Keratinocyte (primary cell): ENCODE data around the gene PTEN.

Source experiments
- EZH2 ChIP-seq: IDR thresholded peaks from one replicate; pipeline ENCODE4 v1.6.1; 2012; ENCODE audit warnings: inconsistent platforms, mild to moderate bottlenecking, low read length, moderate library complexity
- TF ChIP-seq, protein P1 (sequence below), 3 experiments: IDR thresholded peaks in 1 of 3; conservative IDR thresholded peaks in 1 of 3; optimal IDR thresholded peaks in 1 of 3; 2 replicates in 2 of 3; 3 replicates in 1 of 3; pipeline versions ENCODE3 to v1.5.1; 2011; ENCODE audit warnings: low read length in 3 of 3, mild to moderate bottlenecking in 3 of 3, moderate library complexity in 2 of 3, control low read depth in 1 of 3, inconsistent platforms in 1 of 3; ENCODE audit not compliant: insufficient read depth in 2 of 3; ENCODE audit errors: extremely low read depth in 1 of 3

DNA sequence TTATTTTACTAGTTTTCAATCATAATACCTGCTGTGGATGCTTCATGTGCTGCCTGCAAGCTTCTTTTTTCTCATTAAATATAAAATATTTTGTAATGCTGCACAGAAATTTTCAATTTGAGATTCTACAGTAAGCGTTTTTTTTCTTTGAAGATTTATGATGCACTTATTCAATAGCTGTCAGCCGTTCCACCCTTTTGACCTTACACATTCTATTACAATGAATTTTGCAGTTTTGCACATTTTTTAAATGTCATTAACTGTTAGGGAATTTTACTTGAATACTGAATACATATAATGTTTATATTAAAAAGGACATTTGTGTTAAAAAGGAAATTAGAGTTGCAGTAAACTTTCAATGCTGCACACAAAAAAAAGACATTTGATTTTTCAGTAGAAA is 103.0 kb downstream of the PTEN start:
- TF ChIP-seq, protein P1, sequence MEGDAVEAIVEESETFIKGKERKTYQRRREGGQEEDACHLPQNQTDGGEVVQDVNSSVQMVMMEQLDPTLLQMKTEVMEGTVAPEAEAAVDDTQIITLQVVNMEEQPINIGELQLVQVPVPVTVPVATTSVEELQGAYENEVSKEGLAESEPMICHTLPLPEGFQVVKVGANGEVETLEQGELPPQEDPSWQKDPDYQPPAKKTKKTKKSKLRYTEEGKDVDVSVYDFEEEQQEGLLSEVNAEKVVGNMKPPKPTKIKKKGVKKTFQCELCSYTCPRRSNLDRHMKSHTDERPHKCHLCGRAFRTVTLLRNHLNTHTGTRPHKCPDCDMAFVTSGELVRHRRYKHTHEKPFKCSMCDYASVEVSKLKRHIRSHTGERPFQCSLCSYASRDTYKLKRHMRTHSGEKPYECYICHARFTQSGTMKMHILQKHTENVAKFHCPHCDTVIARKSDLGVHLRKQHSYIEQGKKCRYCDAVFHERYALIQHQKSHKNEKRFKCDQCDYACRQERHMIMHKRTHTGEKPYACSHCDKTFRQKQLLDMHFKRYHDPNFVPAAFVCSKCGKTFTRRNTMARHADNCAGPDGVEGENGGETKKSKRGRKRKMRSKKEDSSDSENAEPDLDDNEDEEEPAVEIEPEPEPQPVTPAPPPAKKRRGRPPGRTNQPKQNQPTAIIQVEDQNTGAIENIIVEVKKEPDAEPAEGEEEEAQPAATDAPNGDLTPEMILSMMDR (optimal IDR thresholded peaks at IDR 0.05 in 1 of 3, IDR thresholded peaks at IDR 0.05 in 1 of 3, conservative IDR thresholded peaks at IDR 0.05 in 1 of 3; ENCODE audit: extremely low read depth in 1 of 3, insufficient read depth in 2 of 3, low read length in 3 of 3) = no peak
- no peak for TF ChIP-seq EZH2
